ENCODE results near the gene KRTAP29-1.

The KRTAP29-1 gene

DNA sequence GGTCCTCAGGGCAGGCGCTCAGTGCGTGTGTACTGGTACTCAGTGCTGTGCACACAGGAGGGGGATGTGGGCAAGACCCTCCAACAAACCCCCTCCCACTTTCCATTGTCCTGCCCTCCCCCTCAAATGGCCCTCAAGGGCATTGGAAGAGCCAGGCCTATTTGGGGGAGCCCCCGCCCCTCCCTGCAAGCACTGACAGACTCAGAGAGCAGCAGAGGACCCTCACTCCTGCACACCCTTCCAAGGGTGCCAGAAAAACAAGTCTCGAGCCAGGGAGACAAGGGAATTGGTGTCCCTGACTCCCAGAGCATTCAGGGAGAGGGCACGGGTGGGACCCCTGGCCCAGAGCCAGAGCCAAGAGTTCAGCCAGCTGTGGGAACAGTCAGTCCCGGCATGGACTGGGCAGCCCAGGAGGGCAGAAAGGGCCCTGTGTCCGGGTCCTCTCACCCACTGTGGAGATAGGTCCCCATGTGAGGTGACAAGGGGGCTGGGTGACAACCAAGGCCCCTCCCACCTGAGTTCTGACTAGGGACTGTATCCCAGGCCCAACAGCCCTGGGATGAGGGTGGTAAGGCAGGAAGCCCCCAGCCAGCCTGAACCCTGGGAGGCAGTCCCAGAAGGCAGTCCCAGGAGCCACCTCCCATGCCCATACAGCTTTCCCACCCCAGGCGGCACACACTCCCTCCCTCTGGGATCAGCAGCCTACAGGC, 24.9 kb upstream of the KRTAP29-1 start:
- no peak for DNase-seq (ENCODE audit: low read depth)

DNA sequence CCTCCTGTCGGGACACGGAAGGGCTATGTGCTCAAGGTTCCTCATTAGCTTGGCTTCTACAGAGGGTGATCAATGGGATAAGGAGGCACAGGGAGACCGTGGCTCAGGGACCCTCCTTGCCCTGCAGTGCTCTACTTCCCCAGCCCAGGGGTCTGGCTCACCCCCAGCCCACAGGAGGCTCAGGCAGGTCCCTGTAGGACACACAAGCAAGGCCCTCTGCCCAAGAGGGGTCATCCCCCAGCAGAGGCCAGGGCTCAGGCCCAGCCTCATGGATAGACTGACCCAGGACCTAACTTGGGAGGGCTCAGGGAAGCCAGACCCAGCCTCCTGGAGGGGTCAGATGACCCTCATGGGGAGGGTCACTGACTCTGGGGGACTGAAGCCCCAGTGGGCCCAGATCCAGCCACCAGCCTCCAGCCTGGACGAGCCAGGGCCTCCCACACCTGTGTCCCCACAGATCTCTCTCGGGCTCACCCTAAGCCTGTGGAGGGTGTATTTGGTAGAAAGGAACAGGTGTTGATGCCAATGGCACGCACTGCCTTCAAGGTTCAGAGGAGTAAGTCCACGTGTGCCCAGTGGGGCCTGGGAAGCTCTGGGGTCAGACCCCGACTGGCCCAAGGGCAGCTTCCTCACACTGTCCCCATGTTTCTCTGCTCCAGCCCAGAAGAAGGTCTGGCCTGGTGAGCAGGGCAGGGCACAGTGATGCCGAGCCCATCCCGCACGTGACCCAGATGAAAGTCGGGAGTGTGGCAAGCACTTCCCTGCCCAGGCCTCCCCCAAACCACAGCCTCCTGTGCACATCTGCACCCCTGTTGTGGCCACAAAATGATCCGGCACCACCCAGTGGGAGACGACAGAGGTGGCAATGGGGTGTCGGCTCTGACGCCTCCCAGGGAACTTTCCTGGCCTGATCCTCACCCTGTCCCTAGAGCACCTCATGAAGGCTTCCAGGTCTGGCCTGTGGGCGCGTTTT, 23.8 kb upstream of the KRTAP29-1 start:
- no peak for DNase-seq (ENCODE audit: low read depth)

DNA sequence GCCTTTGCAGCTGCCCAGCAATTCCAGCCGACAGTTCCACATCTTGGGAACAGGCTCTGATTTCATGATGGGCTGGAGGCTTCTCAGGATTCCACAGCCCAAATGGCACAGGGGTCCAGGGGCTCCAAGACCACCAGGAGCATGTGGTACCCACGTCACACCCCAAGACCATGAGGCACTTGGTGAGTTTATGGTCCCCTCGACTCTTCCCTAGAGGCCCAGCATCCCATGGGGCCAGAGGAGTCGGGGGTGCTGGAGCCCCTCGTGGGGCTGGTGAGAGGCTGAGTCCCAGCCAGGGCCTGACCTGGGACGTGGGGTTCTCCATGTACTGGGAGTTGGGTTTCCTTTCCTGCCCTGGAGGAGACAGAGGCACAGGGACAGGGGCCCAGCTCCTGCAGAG, 23.0 kb upstream of the KRTAP29-1 start:
- no peak for DNase-seq (ENCODE audit: low read depth)

DNA sequence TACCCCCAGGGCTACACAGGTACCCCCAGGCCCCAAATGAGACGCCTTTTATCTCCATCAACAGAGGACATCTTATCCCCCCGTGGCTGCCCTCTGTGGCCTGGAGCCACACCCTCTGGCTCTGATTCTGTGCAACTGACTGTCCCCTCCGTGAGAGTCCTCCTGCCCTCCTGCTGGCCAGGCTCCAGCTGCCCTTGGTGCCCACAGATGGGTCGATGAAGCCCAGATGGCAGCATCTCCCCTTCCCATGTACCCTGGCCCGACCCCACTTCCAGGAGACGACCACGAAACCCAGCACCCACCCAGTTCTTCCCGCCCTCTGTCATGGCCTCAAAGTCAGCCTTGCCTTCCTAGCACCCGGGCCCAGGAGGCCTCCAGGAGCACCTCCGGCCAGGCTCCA, 22.5 kb upstream of the KRTAP29-1 start:
- no peak for DNase-seq (ENCODE audit: low read depth)

GRCh38 chr17:41324180-41325075, 21.8 kb upstream of the KRTAP29-1 start:
- DNase-seq (ENCODE audit: low read depth) = no peak

- no peak for DNase-seq (ENCODE audit: low read depth)
Observed at GRCh38 chr17:41322903-41323895, 20.5 kb upstream of the KRTAP29-1 start.

GRCh38 chr17:41322094-41322902, 19.6 kb upstream of the KRTAP29-1 start:
- DNase-seq (ENCODE audit: low read depth) = no peak

DNA sequence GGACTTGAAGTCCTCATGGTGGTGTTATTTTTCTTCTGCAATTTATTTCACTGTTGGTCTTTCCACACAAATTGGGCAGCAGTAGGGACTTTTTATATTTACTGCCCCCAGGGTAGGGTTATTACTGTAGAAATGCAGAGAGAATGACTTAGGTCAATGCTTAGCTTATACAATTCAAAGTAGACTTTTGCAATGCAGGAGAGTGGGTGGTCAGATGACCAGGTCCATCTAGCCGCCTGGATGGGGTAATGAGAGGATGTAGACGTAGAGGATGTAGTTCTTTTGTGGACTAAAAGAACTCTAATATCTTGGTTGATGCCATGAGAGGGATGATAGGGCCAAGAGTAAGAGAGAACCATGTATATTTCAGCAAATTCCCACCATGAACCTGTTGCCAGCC, 15.6 kb upstream of the KRTAP29-1 start:
- DNase-seq (ENCODE audit: low read depth) = no peak

- no peak for DNase-seq (ENCODE audit: low read depth)
Observed at GRCh38 chr17:41315814-41316445, 13.3 kb upstream of the KRTAP29-1 start.

DNA sequence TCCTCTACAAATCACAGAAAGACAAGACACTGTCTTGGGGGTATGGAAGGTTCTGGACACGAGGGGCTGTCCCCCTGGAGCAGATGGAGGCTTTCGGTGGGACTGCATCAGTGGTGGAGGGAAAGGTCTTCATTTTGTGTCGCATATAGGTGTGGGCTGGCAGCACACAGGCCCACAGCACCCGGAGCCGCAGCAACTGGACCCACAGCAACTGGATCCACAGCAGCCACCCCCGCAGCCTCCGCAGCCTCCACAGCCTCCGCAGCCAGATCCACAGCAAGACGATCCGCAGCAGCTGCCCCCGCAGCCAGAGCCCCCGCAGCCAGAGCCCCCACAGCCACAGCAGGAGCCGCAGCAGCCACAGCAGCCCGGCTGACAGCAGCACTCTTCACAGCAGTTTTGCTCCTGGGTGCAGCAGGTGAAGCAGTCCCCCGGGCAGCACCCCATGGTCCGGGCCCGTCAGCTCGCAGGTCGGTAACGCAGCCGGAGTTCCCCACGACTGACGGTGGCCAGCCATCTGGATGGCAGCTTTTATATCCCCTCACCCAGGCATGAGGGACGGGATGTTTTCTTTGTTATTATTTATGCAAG, 12.6 kb upstream of the KRTAP29-1 start, which contains the start of gene KRTAP17-1:
KRTAP17-1 (minus strand) TSS at position 507 of the 591 bp plus-strand sequence; CDS start at position 447, 60 bp downstream.
- no peak for DNase-seq (ENCODE audit: low read depth)

- no peak for DNase-seq (ENCODE audit: low read depth)
Observed at GRCh38 chr17:41311111-41311510, 8.5 kb upstream of the KRTAP29-1 start.

- DNase-seq (ENCODE audit: low read depth) = peak; percentile 19
Observed at GRCh38 chr17:41308918-41309359, 6.3 kb upstream of the KRTAP29-1 start, which contains the start of gene KRTAP16-1. Gene KRTAP16-1 (minus strand): TSS chr17:41309309. CDS start chr17:41309253, 56 bp downstream.

DNA sequence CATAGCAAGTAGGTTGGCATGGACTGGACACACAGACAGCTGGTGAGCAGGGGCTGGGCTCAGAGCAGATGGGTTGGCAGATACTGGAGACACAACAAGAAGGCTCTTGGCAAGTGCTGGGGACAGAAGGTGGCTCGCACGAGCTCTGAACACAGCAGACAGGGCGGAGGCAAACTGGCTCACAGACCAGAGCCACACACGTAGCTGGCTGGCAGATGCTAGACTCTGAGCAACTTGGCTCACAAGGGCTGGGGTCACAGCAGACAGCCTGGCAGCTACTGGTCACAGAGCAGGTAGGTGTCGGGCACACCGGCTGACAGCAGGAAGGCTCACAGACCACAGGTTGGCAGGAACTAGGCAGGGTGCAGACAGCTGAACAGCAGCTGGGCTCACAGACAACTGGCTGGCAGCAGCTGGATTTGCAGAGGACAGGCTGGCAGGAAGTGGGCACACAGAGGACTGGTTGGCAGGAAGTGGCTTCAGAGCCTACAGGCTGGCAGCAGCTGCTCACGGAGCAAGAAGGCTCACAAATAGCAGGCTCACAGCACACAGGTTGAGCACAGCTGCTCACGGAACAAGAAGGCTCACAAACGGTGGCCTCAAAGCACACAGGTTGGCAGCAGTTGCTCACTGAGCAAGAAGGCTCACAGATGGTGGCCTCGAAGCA, 5.7 kb upstream of the KRTAP29-1 start:
- peak; percentile 55 for DNase-seq (ENCODE audit: low read depth)

GRCh38 chr17:41307647-41308046, 5.0 kb upstream of the KRTAP29-1 start:
- DNase-seq (ENCODE audit: low read depth) = no peak

DNA sequence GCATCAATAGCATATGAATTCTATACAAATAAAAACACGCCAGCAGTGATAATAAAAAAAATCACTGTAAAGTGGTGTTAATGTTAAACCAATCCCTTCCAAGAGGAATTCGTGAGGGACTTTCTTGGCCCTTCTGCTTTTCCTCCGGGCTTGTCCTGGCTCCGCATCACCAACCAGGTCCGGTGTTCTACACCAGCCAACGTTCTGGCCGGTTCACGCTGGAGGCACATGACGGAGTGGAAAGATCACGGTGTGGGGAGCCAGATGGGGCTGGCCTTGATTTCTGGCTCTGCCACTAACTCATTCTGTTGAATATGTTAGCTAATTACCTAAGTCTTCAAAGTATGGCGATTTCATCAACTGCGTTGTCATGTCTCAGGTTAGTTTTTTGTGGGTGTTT, 1.4 kb upstream of the KRTAP29-1 start:
- no peak for DNase-seq (ENCODE audit: low read depth)

- no peak for DNase-seq (ENCODE audit: low read depth)
Observed at GRCh38 chr17:41302981-41303380, 330 bp upstream of the KRTAP29-1 start.

GRCh38 chr17:41301204-41301790, 1.4 kb downstream of the KRTAP29-1 start:
- no peak for DNase-seq (ENCODE audit: low read depth)
